Loucy (cell line): ENCODE measurements around the gene BET1.

Experiments
- H2AFZ ChIP-seq: fragments of 200-600 bp; sonication (generic); 2 replicates; pipeline ENCODE4 v1.6.0; 2016; ENCODE audit warnings: antibody characterized with exemption, mild to moderate bottlenecking, low read length, moderate library complexity
- H3F3A ChIP-seq: fragments of 200-600 bp; 2 replicates; pipeline ENCODE4 v1.6.0; 2016; ENCODE audit warnings: antibody characterized with exemption, low read depth, mild to moderate bottlenecking
- H3K27me3 ChIP-seq: fragments of 200-600 bp; sonication (generic); 2 replicates; pipeline ENCODE4 v1.6.1; 2014; ENCODE audit warnings: low read length, mild to moderate bottlenecking; ENCODE audit not compliant: insufficient read depth, poor library complexity, severe bottlenecking
- H3K36me3 ChIP-seq: fragments of 200-600 bp; sonication (generic); 2 replicates; pipeline ENCODE4 v1.6.1; 2016; ENCODE audit warnings: low read length; ENCODE audit not compliant: insufficient read depth
- H3K4me1 ChIP-seq: fragments of 200-600 bp; sonication (generic); 2 replicates; pipeline ENCODE4 v1.5.1; 2014; ENCODE audit warnings: low read length, mild to moderate bottlenecking; ENCODE audit not compliant: insufficient read depth, poor library complexity, severe bottlenecking
- H3K4me2 ChIP-seq: fragments of 200-600 bp; sonication (generic); 2 replicates; pipeline ENCODE4 v1.6.0; 2014; ENCODE audit warnings: antibody characterized with exemption, low read length, low read depth, mild to moderate bottlenecking; ENCODE audit not compliant: poor library complexity, severe bottlenecking
- H3K4me3 ChIP-seq: fragments of 200-600 bp; sonication (generic); 2 replicates; pipeline ENCODE4 v1.5.1; 2014; ENCODE audit warnings: low read length, mild to moderate bottlenecking, mixed read lengths; ENCODE audit not compliant: poor library complexity, severe bottlenecking
- H3K79me2 ChIP-seq: fragments of 200-600 bp; sonication (generic); 2 replicates; pipeline ENCODE4 v1.6.1; 2014; ENCODE audit warnings: low read length; ENCODE audit not compliant: insufficient read depth
- H3K9ac ChIP-seq: fragments of 200-600 bp; sonication (generic); 2 replicates; pipeline ENCODE4 v1.6.0; 2014; ENCODE audit warnings: mild to moderate bottlenecking, low read depth, low read length, moderate library complexity; ENCODE audit not compliant: poor library complexity, severe bottlenecking
- H3K9me2 ChIP-seq: fragments of 200-600 bp; sonication (generic); replicated peaks from 2 replicates; pipeline ENCODE4 v1.6.1; 2016; ENCODE audit warnings: low read depth, low read length, mixed read lengths
- H3K9me3 ChIP-seq: fragments of 200-600 bp; sonication (generic); 2 replicates; pipeline ENCODE4 v1.6.1; 2014; ENCODE audit warnings: mild to moderate bottlenecking, antibody characterized with exemption, low read length, low read depth; ENCODE audit not compliant: insufficient read depth
- H4K20me1 ChIP-seq: fragments of 200-600 bp; sonication (generic); 2 replicates; pipeline ENCODE4 v1.6.0; 2014; ENCODE audit warnings: antibody characterized with exemption, low read length, mild to moderate bottlenecking; ENCODE audit not compliant: insufficient read depth, poor library complexity, severe bottlenecking
- CTCF ChIP-seq: fragments of 200-600 bp; sonication (generic); conservative IDR thresholded peaks from 2 replicates; pipeline ENCODE4 v1.5.1; 2014; ENCODE audit warnings: mild to moderate bottlenecking, antibody characterized with exemption, low read length
- EZH2phosphoT487 ChIP-seq: fragments of 200-600 bp; IDR thresholded peaks from 2 replicates; pipeline ENCODE4 v1.6.1; 2018; ENCODE audit warnings: antibody characterized with exemption, mild to moderate bottlenecking, moderate library complexity, borderline replicate concordance

The BET1 gene

GRCh38 chr7:94040254-94040653 is 36.1 kb upstream of the BET1 start:
- peaks cover 40% of the 10 kb centered on the region for H3K27me3 ChIP-seq
- no peak overlapping the region for H2AFZ ChIP-seq
- H4K20me1 ChIP-seq = no peaks in the 10 kb centered on the region
- H3F3A ChIP-seq = no peaks in the 10 kb centered on the region
- H3K9me2 ChIP-seq = no peaks in the 10 kb centered on the region
- TF ChIP-seq CTCF (no peak), EZH2phosphoT487 (no peak)
- no peaks in the 10 kb centered on the region for H3K4me1 ChIP-seq
- H3K4me2 ChIP-seq = no peak overlapping the region
- no peaks in the 10 kb centered on the region for H3K79me2 ChIP-seq
- H3K9me3 ChIP-seq = no peaks in the 10 kb centered on the region
- H3K9ac ChIP-seq = no peak overlapping the region
- no peak overlapping the region for H3K4me3 ChIP-seq
- H3K36me3 ChIP-seq = no peaks in the 10 kb centered on the region

- no peaks in the 10 kb centered on the region for H3K9me2 ChIP-seq
- H3K36me3 ChIP-seq = no peaks in the 10 kb centered on the region
- H3K4me1 ChIP-seq = no peaks in the 10 kb centered on the region
- H2AFZ ChIP-seq = no peak overlapping the region
- H3F3A ChIP-seq = no peaks in the 10 kb centered on the region
- no peak overlapping the region for H3K4me3 ChIP-seq
- peaks cover 35% of the 10 kb centered on the region for H3K27me3 ChIP-seq
- no peaks in the 10 kb centered on the region for H3K9me3 ChIP-seq
- no peak overlapping the region for H3K9ac ChIP-seq
- no peaks in the 10 kb centered on the region for H4K20me1 ChIP-seq
- no peaks in the 10 kb centered on the region for H3K79me2 ChIP-seq
- TF ChIP-seq CTCF = no peak
- no peak for TF ChIP-seq EZH2phosphoT487
- H3K4me2 ChIP-seq = no peak overlapping the region
Measured at GRCh38 chr7:94039368-94040035, 35.3 kb upstream of the BET1 start.

- Histone ChIP-seq H3K9me2 (no peaks in the 10 kb centered on the region), H3K27me3 (peaks cover 14% of the 10 kb centered on the region)
Measured at GRCh38 chr7:94031865-94032264, 27.7 kb upstream of the BET1 start.

More at GRCh38 chr7:94031865-94032264, 27.7 kb upstream of the BET1 start:
- Histone ChIP-seq H2AFZ (no peak overlapping the region), H3K36me3 (no peaks in the 10 kb centered on the region), H3K9ac (no peak overlapping the region), H3K4me1 (no peaks in the 10 kb centered on the region), H3F3A (no peaks in the 10 kb centered on the region), H3K79me2 (no peaks in the 10 kb centered on the region), H3K4me3 (no peak overlapping the region), H3K9me3 (no peaks in the 10 kb centered on the region), H4K20me1 (no peaks in the 10 kb centered on the region), H3K4me2 (no peak overlapping the region)
- TF ChIP-seq EZH2phosphoT487 = no peak
- TF ChIP-seq CTCF = no peak
